Kidney epithelial cell (primary cell): ENCODE measurements around the gene MCM5. TPM values are rescaled to one million over a fixed set of nuclear protein-coding genes. Genes with fewer than 3 reads are reported as not detected.

Source experiments
- DNase-seq: peaks from one replicate; pipeline ENCODE4 v3.0.0-alpha.2; 2010; ENCODE audit warnings: low read depth
- H3K27me3 ChIP-seq: 2 replicates; pipeline ENCODE4 v1.6.0; 2011; ENCODE audit warnings: low read length; ENCODE audit not compliant: control insufficient read depth, insufficient read depth
- H3K36me3 ChIP-seq: 2 replicates; pipeline ENCODE4 v1.5.1; 2011; ENCODE audit warnings: low read length; ENCODE audit not compliant: control insufficient read depth, insufficient read depth
- H3K4me3 ChIP-seq: 2 replicates; pipeline ENCODE4 v1.5.1; 2011; ENCODE audit warnings: low read depth, mild to moderate bottlenecking, control low read depth, low read length
- CTCF ChIP-seq: IDR thresholded peaks from 2 replicates; pipeline ENCODE4 v1.5.1; 2011; ENCODE audit warnings: mild to moderate bottlenecking, moderate library complexity, low read length, control low read depth, inconsistent platforms; ENCODE audit not compliant: insufficient read depth, poor library complexity, severe bottlenecking
- total RNA-seq: library from RNA; depleted of rRNA; stranded (reverse); fragments of >200 nt; gene quantifications from 2 replicates; pipeline ENCODE4 v1.2.3, GENCODE V29; 2015

The MCM5 gene
- total RNA-seq, 1 donor from 2014 or later = 34.6 TPM

- no peaks in the 10 kb centered on the region for H3K27me3 ChIP-seq
- no peak overlapping the region for H3K4me3 ChIP-seq
- no peaks in the 10 kb centered on the region for H3K36me3 ChIP-seq
- DNase-seq = no peak
- no peak for TF ChIP-seq CTCF
These were observed 41.7 kb downstream of the MCM5 start for GRCh38 chr22:35441489-35442100.

GRCh38 chr22:35442471-35442870 lies 42.5 kb downstream of the MCM5 start:
- no peaks in the 10 kb centered on the region for H3K27me3 ChIP-seq
- no peak overlapping the region for H3K4me3 ChIP-seq
- no peak for DNase-seq
- TF ChIP-seq CTCF = no peak
- H3K36me3 ChIP-seq = no peaks in the 10 kb centered on the region

- no peak for DNase-seq
- H3K4me3 ChIP-seq = no peak overlapping the region
- H3K27me3 ChIP-seq = no peaks in the 10 kb centered on the region
- no peak for TF ChIP-seq CTCF
- no peaks in the 10 kb centered on the region for H3K36me3 ChIP-seq
These were observed 43.4 kb downstream of the MCM5 start for GRCh38 chr22:35443338-35443737.

- H3K36me3 ChIP-seq = no peaks in the 10 kb centered on the region
- no peak overlapping the region for H3K4me3 ChIP-seq
- H3K27me3 ChIP-seq = no peaks in the 10 kb centered on the region
- no peak for DNase-seq
- no peak for TF ChIP-seq CTCF
These were observed 44.1 kb downstream of the MCM5 start for GRCh38 chr22:35443790-35444684.

GRCh38 chr22:35444685-35445399 lies 44.9 kb downstream of the MCM5 start:
- no peak for DNase-seq
- no peak for TF ChIP-seq CTCF
- H3K27me3 ChIP-seq = no peaks in the 10 kb centered on the region
- no peaks in the 10 kb centered on the region for H3K36me3 ChIP-seq
- H3K4me3 ChIP-seq = no peak overlapping the region
